ENCODE results near the gene ZNF618. TPM values are rescaled to one million over a fixed set of nuclear protein-coding genes. Genes with fewer than 3 reads are reported as not detected.

Gene ZNF618
- total RNA-seq, 1 donor from 2014 or later = 12.1 TPM

DNA sequence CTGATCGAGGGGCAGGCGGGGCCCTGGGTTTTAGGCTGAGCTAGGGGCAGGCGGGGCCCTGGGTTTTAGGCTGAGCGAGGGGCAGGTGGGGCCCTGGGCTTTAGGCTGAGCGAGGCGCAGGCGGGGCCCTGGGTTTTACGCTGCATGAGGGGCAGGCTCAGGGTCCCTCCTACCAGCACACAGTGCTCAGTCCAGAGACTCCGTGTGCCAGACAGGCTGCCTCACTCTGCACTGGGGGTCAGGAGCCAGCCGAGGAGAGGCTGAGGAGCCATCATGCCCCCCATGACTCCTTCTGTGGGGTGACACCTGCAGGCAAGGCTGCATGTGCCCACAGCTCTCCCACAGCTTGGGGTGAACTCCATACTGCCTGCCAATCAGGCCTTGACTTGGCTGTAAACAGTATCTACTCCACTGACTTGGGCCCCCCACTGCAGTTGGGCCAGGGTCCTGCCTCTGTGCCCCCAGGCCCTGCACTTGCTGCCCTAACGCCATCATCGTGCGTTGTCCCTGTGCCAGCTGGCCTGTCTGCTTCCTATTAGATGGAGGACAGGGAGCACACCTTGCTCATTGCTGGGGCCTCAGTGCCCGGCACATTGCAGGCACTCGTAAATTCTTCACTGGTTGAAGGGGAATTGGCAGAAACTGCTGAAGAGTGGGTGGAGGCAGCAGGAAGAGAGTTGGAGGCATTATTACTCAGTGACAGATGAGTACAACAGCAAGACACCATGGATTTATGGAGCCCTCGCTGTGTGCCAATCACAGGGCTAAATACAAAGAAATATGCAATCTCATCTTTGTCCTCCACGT is 123.3 kb downstream of the ZNF618 start:
- DNase-seq (ENCODE audit: low read depth) = no peak

DNA sequence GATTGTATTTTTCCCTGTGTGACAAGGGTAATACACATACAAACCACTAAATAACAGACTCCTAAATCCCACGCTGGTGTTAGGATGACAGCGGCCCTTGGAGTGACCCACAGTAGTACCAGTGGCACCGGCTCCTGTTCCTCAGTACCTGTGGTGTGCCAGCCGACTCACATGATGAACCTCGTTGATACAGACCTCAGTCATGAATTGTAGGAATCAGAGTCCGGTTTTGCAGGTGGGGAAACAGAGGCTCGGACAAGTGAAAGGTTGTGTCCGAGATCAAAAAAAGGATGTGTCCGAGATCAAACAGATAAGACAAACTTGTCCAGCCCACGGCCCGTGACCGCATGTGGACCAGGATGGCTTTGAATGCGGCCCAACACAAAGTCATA is 124.0 kb downstream of the ZNF618 start:
- no peaks in the 10 kb centered on the region for H3K36me3 ChIP-seq (ENCODE audit: control insufficient read depth, insufficient read depth, low read length)
- TF ChIP-seq, protein P1, sequence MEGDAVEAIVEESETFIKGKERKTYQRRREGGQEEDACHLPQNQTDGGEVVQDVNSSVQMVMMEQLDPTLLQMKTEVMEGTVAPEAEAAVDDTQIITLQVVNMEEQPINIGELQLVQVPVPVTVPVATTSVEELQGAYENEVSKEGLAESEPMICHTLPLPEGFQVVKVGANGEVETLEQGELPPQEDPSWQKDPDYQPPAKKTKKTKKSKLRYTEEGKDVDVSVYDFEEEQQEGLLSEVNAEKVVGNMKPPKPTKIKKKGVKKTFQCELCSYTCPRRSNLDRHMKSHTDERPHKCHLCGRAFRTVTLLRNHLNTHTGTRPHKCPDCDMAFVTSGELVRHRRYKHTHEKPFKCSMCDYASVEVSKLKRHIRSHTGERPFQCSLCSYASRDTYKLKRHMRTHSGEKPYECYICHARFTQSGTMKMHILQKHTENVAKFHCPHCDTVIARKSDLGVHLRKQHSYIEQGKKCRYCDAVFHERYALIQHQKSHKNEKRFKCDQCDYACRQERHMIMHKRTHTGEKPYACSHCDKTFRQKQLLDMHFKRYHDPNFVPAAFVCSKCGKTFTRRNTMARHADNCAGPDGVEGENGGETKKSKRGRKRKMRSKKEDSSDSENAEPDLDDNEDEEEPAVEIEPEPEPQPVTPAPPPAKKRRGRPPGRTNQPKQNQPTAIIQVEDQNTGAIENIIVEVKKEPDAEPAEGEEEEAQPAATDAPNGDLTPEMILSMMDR (IDR thresholded peaks at IDR 0.05; ENCODE audit: insufficient read depth, low read length, poor library complexity, severe bottlenecking) = no peak
- H3K4me3 ChIP-seq (ENCODE audit: low read depth, low read length) = no peak overlapping the region
- no peak for DNase-seq (ENCODE audit: low read depth)
- H3K27me3 ChIP-seq (ENCODE audit: control insufficient read depth, insufficient read depth, low read length) = no peaks in the 10 kb centered on the region

More for the DNA sequence above, 123.3 kb downstream of the ZNF618 start:
- H3K4me3 ChIP-seq (ENCODE audit: low read depth, low read length) = no peak overlapping the region
- no peaks in the 10 kb centered on the region for H3K27me3 ChIP-seq (ENCODE audit: control insufficient read depth, insufficient read depth, low read length)
- TF ChIP-seq, protein P1 (IDR thresholded peaks at IDR 0.05; ENCODE audit: insufficient read depth, low read length, poor library complexity, severe bottlenecking) = no peak
- no peaks in the 10 kb centered on the region for H3K36me3 ChIP-seq (ENCODE audit: control insufficient read depth, insufficient read depth, low read length)

DNA sequence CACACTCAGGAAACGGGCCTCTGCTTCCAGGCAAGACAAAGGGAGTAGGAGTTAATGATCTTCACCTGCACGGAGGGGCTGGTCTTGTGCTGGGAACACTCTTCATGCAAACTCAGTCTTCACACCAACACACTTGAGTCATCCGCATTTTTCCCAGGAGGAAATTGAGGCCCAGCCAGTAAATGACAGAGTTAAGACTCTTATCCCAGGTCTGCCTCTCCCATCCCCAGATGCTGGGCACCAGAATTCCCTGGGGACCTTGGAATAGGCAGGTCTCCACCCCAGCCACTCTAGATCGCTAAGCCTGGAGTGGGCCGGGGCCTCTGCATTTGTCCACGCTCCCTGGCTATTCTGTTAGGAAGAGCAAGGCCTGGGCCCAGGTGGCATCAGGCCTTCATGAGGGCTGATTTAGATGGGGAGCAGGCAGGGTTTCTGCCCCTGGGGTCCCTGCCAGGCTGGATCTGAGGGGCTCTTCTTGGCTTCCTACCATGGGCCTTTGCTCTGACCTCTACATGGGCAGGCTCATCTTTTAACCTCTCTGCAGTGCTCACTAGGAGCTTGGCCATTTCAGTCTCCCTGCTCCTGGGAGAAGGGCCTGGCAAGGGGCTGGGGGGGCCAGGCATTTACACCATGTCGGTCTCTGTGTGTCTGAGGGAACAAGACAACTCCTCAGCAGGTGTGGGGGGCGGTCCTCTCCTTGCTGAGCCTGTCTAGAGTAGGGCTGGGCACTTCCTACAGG is 124.7 kb downstream of the ZNF618 start:
- no peaks in the 10 kb centered on the region for H3K36me3 ChIP-seq (ENCODE audit: control insufficient read depth, insufficient read depth, low read length)
- TF ChIP-seq, protein P1 (IDR thresholded peaks at IDR 0.05; ENCODE audit: insufficient read depth, low read length, poor library complexity, severe bottlenecking) = no peak
- DNase-seq (ENCODE audit: low read depth) = no peak
- H3K4me3 ChIP-seq (ENCODE audit: low read depth, low read length) = no peak overlapping the region
- no peaks in the 10 kb centered on the region for H3K27me3 ChIP-seq (ENCODE audit: control insufficient read depth, insufficient read depth, low read length)

DNA sequence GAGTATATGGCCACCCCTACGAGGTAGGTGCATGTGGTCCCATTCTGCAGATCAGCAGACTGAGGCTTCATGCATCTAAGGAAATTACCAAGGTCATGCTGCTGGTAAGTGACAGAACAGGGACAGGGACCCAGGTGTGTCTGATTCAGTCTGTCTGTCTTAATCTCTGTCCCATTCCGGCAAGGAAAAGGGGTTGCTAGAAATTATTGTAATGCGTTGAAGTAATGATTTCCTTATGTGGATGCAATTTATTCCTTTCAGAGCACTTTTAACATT is 125.2 kb downstream of the ZNF618 start:
- TF ChIP-seq, protein P1 (IDR thresholded peaks at IDR 0.05; ENCODE audit: insufficient read depth, low read length, poor library complexity, severe bottlenecking) = no peak
- DNase-seq (ENCODE audit: low read depth) = no peak
- Histone ChIP-seq H3K4me3 (ENCODE audit: low read depth, low read length) (no peak overlapping the region), H3K36me3 (ENCODE audit: control insufficient read depth, insufficient read depth, low read length) (no peaks in the 10 kb centered on the region), H3K27me3 (ENCODE audit: control insufficient read depth, insufficient read depth, low read length) (no peaks in the 10 kb centered on the region)

DNA sequence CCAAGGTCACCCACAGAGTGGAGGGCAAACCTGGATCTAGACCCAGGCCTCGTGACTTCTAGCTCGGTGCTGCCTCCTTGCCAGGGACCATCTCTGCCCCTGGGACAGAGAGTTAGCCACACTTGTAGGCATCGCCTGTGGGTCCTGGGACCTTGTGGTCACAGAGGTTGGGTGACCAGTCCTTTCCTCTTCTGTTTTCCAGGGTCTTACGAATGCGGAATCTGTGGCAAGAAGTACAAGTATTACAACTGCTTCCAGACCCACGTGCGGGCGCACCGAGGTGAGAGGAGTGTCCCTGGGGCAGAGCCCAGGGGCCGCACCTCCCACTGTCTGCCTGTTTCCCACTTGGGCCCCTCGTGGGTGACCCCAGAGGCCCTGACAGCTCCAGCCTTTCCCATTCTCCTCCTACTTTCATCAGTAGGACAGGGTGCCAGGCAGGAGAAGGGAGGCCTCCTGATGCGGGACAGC is 125.7 kb downstream of the ZNF618 start:
- DNase-seq (ENCODE audit: low read depth) = no peak
- TF ChIP-seq, protein P1 (IDR thresholded peaks at IDR 0.05; ENCODE audit: insufficient read depth, low read length, poor library complexity, severe bottlenecking) = no peak
- no peak overlapping the region for H3K4me3 ChIP-seq (ENCODE audit: low read depth, low read length)
- no peaks in the 10 kb centered on the region for H3K27me3 ChIP-seq (ENCODE audit: control insufficient read depth, insufficient read depth, low read length)
- no peaks in the 10 kb centered on the region for H3K36me3 ChIP-seq (ENCODE audit: control insufficient read depth, insufficient read depth, low read length)

Data from kidney epithelial cell (primary cell).